Ovary (tissue), 9 donors: ENCODE results near the gene PMS1. TPM values are rescaled to one million over a fixed set of nuclear protein-coding genes. Genes with fewer than 3 reads are reported as not detected.

Experiments
- DNase-seq, 5 donors: peaks; one replicate each; pipeline ENCODE4 v3.0.0-alpha.2; 2019 to 2020
- H3K27ac ChIP-seq, 2 donors: fragments of 200-600 bp; one replicate each; pipeline versions ENCODE4 v1.5.1 to v1.8.0; 2019 to 2022
- H3K27me3 ChIP-seq: fragments of 200-600 bp; one replicate; pipeline ENCODE4 v1.8.0; 2022
- H3K36me3 ChIP-seq: fragments of 200-600 bp; sonication (generic); one replicate; pipeline ENCODE4 v1.5.1; 2019
- H3K4me1 ChIP-seq: one replicate; pipeline ENCODE4 v1.8.1; 2013; ENCODE audit warnings: mild to moderate bottlenecking, moderate library complexity; ENCODE audit not compliant: insufficient read depth
- H3K4me3 ChIP-seq: fragments of 200-600 bp; sonication (generic); one replicate; pipeline ENCODE4 v1.5.1; 2017
- H3K9me3 ChIP-seq, 2 donors: fragments of 200-600 bp in 1 of 2; sonication (generic) in 1 of 2; one replicate each; pipeline versions ENCODE4 v1.5.1 to v1.8.1; 2013 to 2019; ENCODE audit warnings: mild to moderate bottlenecking in 1 of 2, moderate library complexity in 1 of 2
- CTCF ChIP-seq, 3 donors: fragments of 450-650 bp in 2 of 3; fragments of 200-600 bp in 1 of 3; IDR thresholded peaks; one replicate each; pipeline versions ENCODE4 v1.5.1 to v1.8.0; 2016 to 2022; ENCODE audit warnings: antibody characterized with exemption in 3 of 3, mild to moderate bottlenecking in 1 of 3
- EP300 ChIP-seq: sonication (generic); formaldehyde crosslinking; IDR thresholded peaks from one replicate; pipeline ENCODE4 v1.6.1; 2017; ENCODE audit warnings: antibody characterized with exemption
- POLR2A ChIP-seq: fragments of 450-650 bp; IDR thresholded peaks from one replicate; pipeline ENCODE4 v1.6.1; 2017; ENCODE audit warnings: antibody characterized with exemption, mild to moderate bottlenecking, moderate library complexity
- WGBS, 3 donors: extraction: QIAGEN DNeasy Blood & Tissue Kit in 1 of 3; methylation state at CpG; one replicate each; pipeline versions ENCODE4 v1.1.5 to v1.1.7; 2013 to 2017; 5-methylcytosine and 5-hydroxymethylcytosine counted together
- intact Hi-C, 4 donors: fragments of 100-400 bp; cut with DNase I; formaldehyde crosslinking; loops; one replicate each; pipeline versions ENCODE4 v1.11.0 to v1.15.1; 2022 to 2023
- polyA plus RNA-seq, 2 donors: library from polyadenylated mRNA; stranded (reverse); fragments of 200-250 nt in 1 of 2; fragments of 350-450 nt in 1 of 2; fragmentation: Illumina TruSeq in 1 of 2; extraction: RNeasy Lipid Tissue Mini Kit (QIAGEN cat#74804) in 1 of 2; gene quantifications; one replicate each; pipeline ENCODE4 v1.2.3, GENCODE V29; 2013 to 2014
- total RNA-seq, 7 donors: library from RNA; depleted of rRNA in 2 of 7; stranded (reverse); fragments of >200 nt in 2 of 7; fragmentation: NEBNext Ultra II Directional in 3 of 7; extraction: Animal tissue kit (Norgen Biotek cat#: 25700) in 3 of 7; gene quantifications; one replicate each; pipeline versions ENCODE4 v1.1.0 to v1.2.4, GENCODE V29; 2016 to 2023
- donor health status: DM: no; HTN: no; CAD: no; lungs with moderate emphysema.
- donor health status: DM: no; HTN: no; CAD: no.
- donor health status: Bipolar disorder and iron deficiency.
- donor health status: DM: yes; HTN: yes; CAD: no.
- donor health status: DM: no; HTN: no; CAD: no.
- donor health status: DM: yes; HTN: yes; CAD: no.

The PMS1 gene
- total and polyA plus RNA-seq, 9 donors, result 9.0 to 37.0 (median 23.5) TPM

- intact Hi-C loops, result no loop called here
- TF ChIP-seq POLR2A (no peak), EP300 (no peak), CTCF (IDR thresholded peaks at IDR 0.05) (no peak)
- Histone ChIP-seq H3K4me3 (no peak overlapping the region), H3K27me3 (no peaks in the 10 kb centered on the region), H3K4me1 (no peaks in the 10 kb centered on the region), H3K36me3 (no peaks in the 10 kb centered on the region), H3K9me3 (no peaks in the 10 kb centered on the region), H3K27ac (no peak overlapping the region)
- no peak for DNase-seq
- 75 to 94% (median 77%) methylated on average over 1 of the region's 1 CpG for WGBS, 3 donors
Measured at GRCh38 chr2:189819297-189819704, 35.1 kb downstream of the PMS1 start.

DNA sequence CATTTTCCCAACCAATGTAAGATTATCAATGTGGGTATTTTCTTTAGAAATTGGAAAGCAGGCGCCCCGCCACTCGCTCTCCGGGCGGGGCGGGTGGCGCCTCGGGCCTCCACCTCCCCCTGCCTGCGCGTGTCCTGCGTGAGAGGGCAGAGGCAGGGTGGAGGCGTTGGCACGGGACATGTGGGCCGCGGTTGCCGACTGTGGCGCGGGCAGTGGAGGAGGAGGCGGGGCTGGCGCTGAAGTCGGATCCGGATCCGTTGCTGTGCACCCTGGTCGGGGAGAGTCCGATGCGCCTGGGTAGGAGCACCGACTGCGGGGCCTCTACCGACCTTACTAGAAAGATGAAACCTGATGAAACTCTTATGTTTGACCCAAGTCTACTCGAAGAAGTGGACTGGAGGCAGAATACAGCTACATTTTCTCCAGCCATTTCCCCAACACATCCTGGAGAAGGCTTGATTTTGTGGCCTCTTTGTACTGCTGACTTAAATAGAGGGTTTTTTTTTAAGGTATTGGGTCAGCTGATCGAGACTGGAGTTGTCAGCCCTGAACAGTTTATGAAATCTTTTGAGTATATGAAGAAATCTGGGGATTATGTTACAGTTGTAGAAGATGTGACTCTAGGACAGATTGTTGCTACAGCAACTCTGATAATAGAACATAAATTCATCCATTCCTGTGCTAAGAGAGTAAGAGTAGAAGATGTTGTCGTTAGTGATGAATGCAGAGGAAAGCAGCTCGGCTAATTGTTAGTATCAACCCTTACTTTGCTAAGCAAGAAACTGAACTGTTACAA is 37.9 kb downstream of the PMS1 start:
- no peaks in the 10 kb centered on the region for H3K36me3 ChIP-seq
- no peak overlapping the region for H3K27ac ChIP-seq
- TF ChIP-seq EP300 (no peak), POLR2A (no peak), CTCF (IDR thresholded peaks at IDR 0.05) (no peak)
- H3K4me1 ChIP-seq, result no peaks in the 10 kb centered on the region
- no peaks in the 10 kb centered on the region for H3K9me3 ChIP-seq
- H3K27me3 ChIP-seq, result no peaks in the 10 kb centered on the region
- intact Hi-C loops, result no loop called here
- DNase-seq, result no peak
- H3K4me3 ChIP-seq, result no peak overlapping the region
- 91 to 92% (median 92%) methylated on average over 33 of the region's 33 CpGs for WGBS, 3 donors

- no peaks in the 10 kb centered on the region for H3K27me3 ChIP-seq
- H3K27ac ChIP-seq, result no peak overlapping the region
- no peak for DNase-seq
- TF ChIP-seq POLR2A (no peak), CTCF (IDR thresholded peaks at IDR 0.05) (no peak)
- WGBS, 3 donors, result 82 to 90% (median 83%) methylated on average over 3 of the region's 3 CpGs
- H3K9me3 ChIP-seq, result no peaks in the 10 kb centered on the region
- intact Hi-C loops, result no loop called here
- no peak overlapping the region for H3K4me3 ChIP-seq
- no peaks in the 10 kb centered on the region for H3K4me1 ChIP-seq
- no peaks in the 10 kb centered on the region for H3K36me3 ChIP-seq
Measured at GRCh38 chr2:189824694-189825396, 40.6 kb downstream of the PMS1 start.

GRCh38 chr2:189826039-189826438 is 41.8 kb downstream of the PMS1 start:
- H3K27ac ChIP-seq, result no peak overlapping the region
- no peak for TF ChIP-seq POLR2A
- TF ChIP-seq CTCF (IDR thresholded peaks at IDR 0.05), result no peak
- TF ChIP-seq EP300, result no peak
- no peaks in the 10 kb centered on the region for H3K9me3 ChIP-seq
- intact Hi-C loops, result no loop called here
- no peaks in the 10 kb centered on the region for H3K4me1 ChIP-seq
- H3K36me3 ChIP-seq, result no peaks in the 10 kb centered on the region
- no peak overlapping the region for H3K4me3 ChIP-seq
- H3K27me3 ChIP-seq, result no peaks in the 10 kb centered on the region
- no peak for DNase-seq
- WGBS, 3 donors, result 92 to 98% (median 97%) methylated on average over 5 of the region's 5 CpGs
